Measurements from ENCODE around the gene IFITM1.
A peak's percentile ranks its signal among the peaks of the same experiment; 100 is the strongest.

Gene IFITM1

DNA sequence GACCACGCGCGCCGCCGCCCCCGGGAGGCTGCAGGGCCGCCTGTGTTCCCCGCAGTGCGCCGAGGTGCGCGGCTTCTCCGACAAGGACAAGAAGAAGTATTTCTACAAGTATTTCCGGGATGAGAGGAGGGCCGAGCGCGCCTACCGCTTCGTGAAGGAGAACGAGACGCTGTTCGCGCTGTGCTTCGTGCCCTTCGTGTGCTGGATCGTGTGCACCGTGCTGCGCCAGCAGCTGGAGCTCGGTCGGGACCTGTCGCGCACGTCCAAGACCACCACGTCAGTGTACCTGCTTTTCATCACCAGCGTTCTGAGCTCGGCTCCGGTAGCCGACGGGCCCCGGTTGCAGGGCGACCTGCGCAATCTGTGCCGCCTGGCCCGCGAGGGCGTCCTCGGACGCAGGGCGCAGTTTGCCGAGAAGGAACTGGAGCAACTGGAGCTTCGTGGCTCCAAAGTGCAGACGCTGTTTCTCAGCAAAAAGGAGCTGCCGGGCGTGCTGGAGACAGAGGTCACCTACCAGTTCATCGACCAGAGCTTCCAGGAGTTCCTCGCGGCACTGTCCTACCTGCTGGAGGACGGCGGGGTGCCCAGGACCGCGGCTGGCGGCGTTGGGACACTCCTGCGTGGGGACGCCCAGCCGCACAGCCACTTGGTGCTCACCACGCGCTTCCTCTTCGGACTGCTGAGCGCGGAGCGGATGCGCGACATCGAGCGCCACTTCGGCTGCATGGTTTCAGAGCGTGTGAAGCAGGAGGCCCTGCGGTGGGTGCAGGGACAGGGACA lies 32.9 kb upstream of the IFITM1 start:
- no peak for DNase-seq (ENCODE audit: low read depth, low spot score)

DNA sequence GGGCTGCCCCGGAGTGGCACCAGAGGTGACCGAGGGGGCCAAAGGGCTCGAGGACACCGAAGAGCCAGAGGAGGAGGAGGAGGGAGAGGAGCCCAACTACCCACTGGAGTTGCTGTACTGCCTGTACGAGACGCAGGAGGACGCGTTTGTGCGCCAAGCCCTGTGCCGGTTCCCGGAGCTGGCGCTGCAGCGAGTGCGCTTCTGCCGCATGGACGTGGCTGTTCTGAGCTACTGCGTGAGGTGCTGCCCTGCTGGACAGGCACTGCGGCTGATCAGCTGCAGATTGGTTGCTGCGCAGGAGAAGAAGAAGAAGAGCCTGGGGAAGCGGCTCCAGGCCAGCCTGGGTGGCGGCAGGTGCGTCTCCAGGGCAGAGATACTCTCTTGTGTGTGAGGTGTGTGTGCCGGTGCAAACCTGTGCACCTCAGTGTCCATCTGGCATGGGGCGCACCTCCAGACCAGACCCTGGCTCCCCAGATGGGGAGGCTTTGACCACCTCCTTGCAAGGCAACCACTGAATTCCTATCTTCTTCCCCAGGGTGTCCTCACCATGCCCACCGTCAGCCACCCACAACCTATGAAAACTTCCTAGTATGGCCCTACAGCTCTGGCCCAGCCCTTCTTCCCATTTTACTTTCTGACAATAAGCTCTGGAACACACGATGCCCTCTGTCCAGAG lies 32.2 kb upstream of the IFITM1 start:
- no peak overlapping the region for H3K27ac ChIP-seq
- no peak overlapping the region for H3K4me3 ChIP-seq
- no peak for TF ChIP-seq FOXP2 (optimal IDR thresholded peaks at IDR 0.05; ENCODE audit: control extremely low read depth, extremely low read length, insufficient read depth)
- no peak for TF ChIP-seq POLR2AphosphoS5 (IDR thresholded peaks at IDR 0.05; ENCODE audit: borderline replicate concordance, low read depth, low read length)
- no peak for TF ChIP-seq EZH2 (IDR thresholded peaks at IDR 0.05)
- no peaks in the 10 kb centered on the region for H3K36me3 ChIP-seq (ENCODE audit: insufficient read depth, low read length)
- no peak overlapping the region for H3K9ac ChIP-seq (ENCODE audit: insufficient read length)
- no peak for DNase-seq (ENCODE audit: low read depth, low spot score)
- no peaks in the 10 kb centered on the region; the same call in 1 of the 2 replicates for H3K9me3 ChIP-seq (ENCODE audit: low read depth, low read length)

More for the DNA sequence above, 32.9 kb upstream of the IFITM1 start:
- Histone ChIP-seq H3K36me3 (ENCODE audit: insufficient read depth, low read length) (no peaks in the 10 kb centered on the region), H3K27ac (no peak overlapping the region), H3K4me3 (peak overlapping the region; percentile 40; the same call in 1 of the 2 replicates), H3K9ac (ENCODE audit: insufficient read length) (no peak overlapping the region), H3K9me3 (ENCODE audit: low read depth, low read length) (no peaks in the 10 kb centered on the region; the same call in 1 of the 2 replicates)
- TF ChIP-seq EZH2 (IDR thresholded peaks at IDR 0.05), result peak; percentile 42
- no peak for TF ChIP-seq FOXP2 (optimal IDR thresholded peaks at IDR 0.05; ENCODE audit: control extremely low read depth, extremely low read length, insufficient read depth)

DNA sequence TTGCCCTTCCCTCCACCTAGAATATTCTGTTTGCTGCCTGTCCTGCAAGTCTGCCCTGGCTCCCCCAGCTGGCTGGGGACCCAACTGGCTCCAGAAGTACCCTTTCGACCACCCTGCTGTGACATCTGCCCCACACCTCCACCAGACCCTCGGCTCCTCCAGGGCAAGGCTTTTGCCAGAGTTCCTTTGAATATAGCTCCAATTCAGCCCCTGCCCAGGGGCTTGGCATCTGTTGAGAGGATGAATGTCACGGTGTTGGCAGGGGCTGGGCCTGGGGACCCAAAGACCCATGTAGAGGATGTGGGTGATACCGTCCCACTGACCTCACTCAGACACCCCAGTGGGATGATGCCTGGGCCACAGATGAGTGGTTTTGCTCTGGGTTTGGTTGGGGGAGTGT lies 31.7 kb upstream of the IFITM1 start:
- H3K27ac ChIP-seq, result no peak overlapping the region
- H3K9ac ChIP-seq (ENCODE audit: insufficient read length), result no peak overlapping the region
- TF ChIP-seq EZH2 (IDR thresholded peaks at IDR 0.05) (no peak), POLR2AphosphoS5 (IDR thresholded peaks at IDR 0.05; ENCODE audit: borderline replicate concordance, low read depth, low read length) (no peak), FOXP2 (optimal IDR thresholded peaks at IDR 0.05; ENCODE audit: control extremely low read depth, extremely low read length, insufficient read depth) (no peak)
- H3K9me3 ChIP-seq (ENCODE audit: low read depth, low read length), result no peaks in the 10 kb centered on the region
- no peaks in the 10 kb centered on the region for H3K36me3 ChIP-seq (ENCODE audit: insufficient read depth, low read length)
- no peak overlapping the region for H3K4me3 ChIP-seq
- DNase-seq (ENCODE audit: low read depth, low spot score), result no peak

DNA sequence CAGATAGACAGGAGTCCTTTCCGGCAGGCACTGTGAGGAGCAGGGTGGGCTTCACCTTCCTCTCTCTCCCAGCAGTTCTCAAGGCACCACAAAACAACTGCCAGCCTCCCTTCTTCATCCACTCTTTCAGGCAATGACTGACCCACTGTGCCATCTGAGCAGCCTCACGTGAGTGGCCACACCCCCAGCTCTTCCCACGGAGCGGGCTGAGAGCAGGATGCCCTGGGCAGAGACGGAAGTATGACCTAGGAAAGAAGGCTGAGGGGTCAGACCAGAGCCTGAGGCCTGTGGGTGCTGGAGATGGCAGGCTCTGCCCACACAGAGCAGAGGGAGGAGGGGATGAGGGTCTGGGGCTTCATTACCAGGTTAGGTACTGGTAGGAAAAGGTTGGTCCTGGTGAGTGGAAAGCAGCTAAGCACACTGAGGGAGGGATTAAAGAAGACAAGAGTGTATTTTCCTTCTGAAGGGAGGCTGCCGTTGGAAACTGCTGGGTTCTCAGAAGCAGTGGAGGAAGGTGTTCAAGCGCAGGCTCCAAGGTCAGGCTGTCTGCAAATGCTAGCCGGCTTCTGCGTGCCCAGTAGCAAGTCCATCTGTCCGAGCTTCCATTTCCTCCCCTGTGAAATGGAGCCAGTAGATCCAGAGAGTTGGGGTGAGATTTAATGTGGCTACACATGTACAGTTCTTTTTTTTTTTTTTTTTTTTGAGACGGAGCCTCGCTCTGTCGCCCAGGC lies 31.0 kb upstream of the IFITM1 start:
- no peak for DNase-seq (ENCODE audit: low read depth, low spot score)

DNA sequence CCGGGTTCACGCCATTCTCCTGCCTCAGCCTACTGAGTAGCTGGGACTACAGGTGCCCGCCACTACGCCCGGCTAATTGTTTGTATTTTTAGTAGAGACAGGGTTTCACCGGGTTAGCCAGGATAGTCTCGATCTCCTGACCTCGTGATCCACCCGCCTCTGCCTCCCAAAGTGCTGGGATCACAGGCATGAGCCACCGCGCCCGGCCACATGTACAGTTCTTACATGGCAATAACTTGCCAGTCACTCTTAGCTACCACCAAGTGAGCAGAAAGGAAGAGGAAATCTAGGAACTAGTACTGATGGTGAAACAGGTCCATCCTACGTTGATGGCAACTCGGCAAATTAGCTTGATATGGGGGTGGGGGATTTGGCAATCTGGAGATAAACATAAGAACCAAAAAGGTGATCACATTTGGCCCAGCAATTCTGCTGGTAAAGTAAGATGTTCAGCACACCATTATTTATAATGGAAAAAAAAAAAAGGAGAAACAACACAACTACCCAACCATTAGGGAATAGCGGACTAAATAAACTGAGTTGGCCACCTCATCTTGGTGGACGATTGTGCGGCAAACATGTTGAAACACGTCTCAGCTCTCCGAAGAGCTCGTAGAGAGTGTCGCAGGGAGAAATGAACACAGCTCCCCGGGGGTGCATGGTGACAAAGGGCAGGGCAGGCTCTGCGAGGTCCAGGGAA lies 30.3 kb upstream of the IFITM1 start:
- H3K36me3 ChIP-seq (ENCODE audit: insufficient read depth, low read length), result no peaks in the 10 kb centered on the region
- no peaks in the 10 kb centered on the region for H3K9me3 ChIP-seq (ENCODE audit: low read depth, low read length)
- H3K9ac ChIP-seq (ENCODE audit: insufficient read length), result no peak overlapping the region
- H3K4me3 ChIP-seq, result no peak overlapping the region
- DNase-seq (ENCODE audit: low read depth, low spot score), result no peak
- no peak for TF ChIP-seq POLR2AphosphoS5 (IDR thresholded peaks at IDR 0.05; ENCODE audit: borderline replicate concordance, low read depth, low read length)
- TF ChIP-seq FOXP2 (optimal IDR thresholded peaks at IDR 0.05; ENCODE audit: control extremely low read depth, extremely low read length, insufficient read depth), result no peak
- no peak for TF ChIP-seq EZH2 (IDR thresholded peaks at IDR 0.05)
- no peak overlapping the region for H3K27ac ChIP-seq

More for the DNA sequence above, 31.0 kb upstream of the IFITM1 start:
- Histone ChIP-seq H3K4me3 (no peak overlapping the region), H3K27ac (no peak overlapping the region), H3K9ac (ENCODE audit: insufficient read length) (no peak overlapping the region), H3K9me3 (ENCODE audit: low read depth, low read length) (no peaks in the 10 kb centered on the region), H3K36me3 (ENCODE audit: insufficient read depth, low read length) (no peaks in the 10 kb centered on the region)
- no peak for TF ChIP-seq FOXP2 (optimal IDR thresholded peaks at IDR 0.05; ENCODE audit: control extremely low read depth, extremely low read length, insufficient read depth)
- no peak for TF ChIP-seq EZH2 (IDR thresholded peaks at IDR 0.05)
- no peak for TF ChIP-seq POLR2AphosphoS5 (IDR thresholded peaks at IDR 0.05; ENCODE audit: borderline replicate concordance, low read depth, low read length)

DNA sequence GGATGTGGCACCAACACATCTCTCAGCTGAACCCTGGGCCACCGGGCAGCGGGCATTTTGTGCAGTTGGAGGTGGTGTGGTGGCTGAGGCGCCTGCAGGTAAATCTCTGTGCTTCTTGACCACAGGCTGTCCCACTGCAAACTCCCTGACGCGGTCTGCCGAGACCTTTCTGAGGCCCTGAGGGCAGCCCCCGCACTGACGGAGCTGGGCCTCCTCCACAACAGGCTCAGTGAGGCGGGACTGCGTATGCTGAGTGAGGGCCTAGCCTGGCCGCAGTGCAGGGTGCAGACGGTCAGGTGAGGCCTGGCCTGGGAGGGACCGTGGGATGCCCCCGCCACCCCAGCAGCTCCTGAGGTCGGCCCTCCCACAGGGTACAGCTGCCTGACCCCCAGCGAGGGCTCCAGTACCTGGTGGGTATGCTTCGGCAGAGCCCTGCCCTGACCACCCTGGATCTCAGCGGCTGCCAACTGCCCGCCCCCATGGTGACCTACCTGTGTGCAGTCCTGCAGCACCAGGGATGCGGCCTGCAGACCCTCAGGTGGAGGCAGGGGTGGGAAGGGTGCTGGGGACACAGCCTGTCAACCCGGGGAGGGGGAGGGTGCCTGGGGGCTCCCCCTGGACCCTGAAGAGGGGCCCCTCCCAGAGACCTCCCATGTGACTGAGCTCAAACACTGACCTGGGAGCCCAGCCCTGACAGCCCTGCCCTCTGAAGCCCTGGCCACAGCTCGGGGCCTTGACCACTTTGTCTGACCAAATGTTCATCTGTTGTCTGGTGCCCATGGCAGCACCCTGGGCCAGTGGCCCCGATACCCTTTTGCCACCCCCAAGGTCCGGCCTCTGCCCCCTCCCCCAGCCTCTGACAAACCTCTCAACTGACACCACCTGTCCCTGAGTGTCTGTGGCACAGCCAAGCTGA lies 29.5 kb upstream of the IFITM1 start:
- Histone ChIP-seq H3K9me3 (ENCODE audit: low read depth, low read length) (no peaks in the 10 kb centered on the region), H3K36me3 (ENCODE audit: insufficient read depth, low read length) (no peaks in the 10 kb centered on the region), H3K4me3 (no peak overlapping the region), H3K9ac (ENCODE audit: insufficient read length) (no peak overlapping the region), H3K27ac (no peak overlapping the region)
- TF ChIP-seq EZH2 (IDR thresholded peaks at IDR 0.05), result no peak
- TF ChIP-seq FOXP2 (optimal IDR thresholded peaks at IDR 0.05; ENCODE audit: control extremely low read depth, extremely low read length, insufficient read depth), result no peak
- no peak for TF ChIP-seq POLR2AphosphoS5 (IDR thresholded peaks at IDR 0.05; ENCODE audit: borderline replicate concordance, low read depth, low read length)
- no peak for DNase-seq (ENCODE audit: low read depth, low spot score)

All from SK-N-MC (cell line).